Astrocyte of the spinal cord (primary cell): Measurements from ENCODE around the gene ODC1.
"Not testable (repeated sequence)": the region's sequence is repeated elsewhere in the genome, so short reads cannot be mapped to it uniquely, and the experiment has no call there.

ENCODE experiments used
- DNase-seq: peaks from one replicate; pipeline ENCODE4 v3.0.0; 2011; ENCODE audit warnings: low read depth, low spot score
- H3K4me3 ChIP-seq: 2 replicates; pipeline ENCODE4 v1.5.1; 2011; ENCODE audit warnings: low read depth, mild to moderate bottlenecking, low read length, moderate library complexity
- CTCF ChIP-seq: IDR thresholded peaks from 2 replicates; pipeline ENCODE4 v1.5.1; 2012; ENCODE audit warnings: low read depth, mild to moderate bottlenecking, low read length, inconsistent platforms
- in situ Hi-C: cut with HindIII; loops from 2 replicates; pipeline ENCODE4 v1.10.0; 2017; ENCODE audit warnings: low sequenced_read_pairs

The ODC1 gene

GRCh38 chr2:10466801-10467200, 18.7 kb upstream of the ODC1 start:
- no peak overlapping the region for H3K4me3 ChIP-seq
- TF ChIP-seq CTCF: no peak
- in situ Hi-C loops: no loop called here
- DNase-seq: no peak

DNA sequence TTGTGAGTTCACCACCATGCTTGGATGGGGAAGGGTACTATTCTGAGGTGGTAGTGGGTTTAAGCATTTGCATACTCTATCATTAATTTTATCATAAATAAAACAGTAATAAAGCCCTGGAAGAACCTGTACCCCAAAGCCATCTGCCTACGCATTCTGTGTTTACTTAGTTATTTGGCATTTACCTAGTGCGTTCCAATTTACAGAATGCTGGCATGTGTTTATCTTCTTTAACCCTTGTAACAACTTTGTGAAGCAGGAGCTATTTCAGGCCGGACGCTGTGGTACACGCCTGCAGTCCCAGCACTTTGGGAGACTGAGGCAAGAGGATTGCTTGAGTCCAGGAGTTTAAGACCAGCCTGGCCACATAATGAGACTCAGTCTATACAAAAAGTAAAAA, 17.8 kb upstream of the ODC1 start:
- no peak for TF ChIP-seq CTCF
- no peak for DNase-seq
- H3K4me3 ChIP-seq: no peak overlapping the region
- in situ Hi-C loops: no loop called here

DNA sequence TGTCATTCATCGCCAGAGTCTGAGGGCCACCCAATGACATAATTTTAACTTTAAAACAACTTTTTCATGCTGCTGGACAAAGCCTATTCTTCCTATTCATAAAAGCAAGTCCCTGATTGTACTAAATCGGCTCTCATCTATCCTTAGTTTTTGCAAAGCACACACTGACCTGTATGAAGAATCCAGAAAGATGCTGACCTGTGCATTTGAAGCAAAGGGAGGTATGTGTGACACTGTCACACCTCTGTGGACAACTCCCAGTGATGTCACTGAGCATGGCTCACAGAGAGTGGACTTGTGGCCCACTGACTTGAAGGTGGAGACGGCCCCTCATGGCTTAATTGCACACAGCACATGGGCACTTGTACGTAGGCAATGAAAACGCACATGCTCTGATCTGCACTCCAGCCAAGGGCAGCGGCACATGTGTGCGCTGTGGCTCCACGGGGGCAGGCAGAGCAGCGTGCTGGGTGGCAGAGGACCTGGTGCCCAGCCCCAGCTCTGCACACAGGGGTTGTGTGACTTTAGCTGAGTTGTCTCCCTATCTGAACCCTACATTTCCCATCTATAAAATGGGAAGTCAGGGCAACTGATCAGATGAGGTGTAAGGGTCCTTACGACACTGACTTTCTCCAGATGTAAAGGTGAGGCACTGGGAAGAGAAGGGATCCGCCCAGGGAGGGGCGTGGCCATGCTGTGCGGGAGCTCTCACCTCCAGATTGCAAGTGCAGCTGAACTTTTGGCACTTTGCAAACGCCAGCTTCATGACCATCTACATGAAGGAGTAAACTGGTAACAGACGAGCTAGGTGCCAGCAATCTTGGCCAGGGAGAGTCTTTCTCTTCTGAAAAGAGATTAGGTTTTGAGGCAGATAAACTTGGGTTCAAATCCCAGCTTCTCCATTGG, 14.3 kb upstream of the ODC1 start:
- no peak for DNase-seq
- no peak overlapping the region for H3K4me3 ChIP-seq
- in situ Hi-C loops: no loop called here
- no peak for TF ChIP-seq CTCF

DNA sequence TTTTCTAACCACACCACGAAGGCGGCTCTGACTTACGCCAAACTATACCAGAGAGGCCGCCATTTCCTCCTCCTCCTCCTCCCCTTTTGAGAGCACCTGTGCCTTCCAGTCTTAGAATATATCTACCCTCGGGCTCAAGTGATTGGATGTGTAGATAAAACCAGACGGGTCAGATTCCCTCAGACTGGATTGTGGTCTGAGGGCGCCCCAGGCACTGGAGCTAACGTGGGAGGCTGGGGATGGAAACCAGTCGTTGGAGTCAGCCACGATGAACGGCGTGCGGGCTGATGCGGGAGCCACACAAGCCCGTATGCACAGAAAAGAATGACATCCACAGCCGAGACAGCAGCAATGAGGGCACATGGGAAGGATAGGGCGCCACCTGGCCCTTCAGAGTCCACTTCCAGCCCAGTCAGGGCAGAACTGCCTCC, 12.3 kb upstream of the ODC1 start:
- in situ Hi-C loops: no loop called here
- DNase-seq: no peak
- H3K4me3 ChIP-seq: no peak overlapping the region
- no peak for TF ChIP-seq CTCF

DNA sequence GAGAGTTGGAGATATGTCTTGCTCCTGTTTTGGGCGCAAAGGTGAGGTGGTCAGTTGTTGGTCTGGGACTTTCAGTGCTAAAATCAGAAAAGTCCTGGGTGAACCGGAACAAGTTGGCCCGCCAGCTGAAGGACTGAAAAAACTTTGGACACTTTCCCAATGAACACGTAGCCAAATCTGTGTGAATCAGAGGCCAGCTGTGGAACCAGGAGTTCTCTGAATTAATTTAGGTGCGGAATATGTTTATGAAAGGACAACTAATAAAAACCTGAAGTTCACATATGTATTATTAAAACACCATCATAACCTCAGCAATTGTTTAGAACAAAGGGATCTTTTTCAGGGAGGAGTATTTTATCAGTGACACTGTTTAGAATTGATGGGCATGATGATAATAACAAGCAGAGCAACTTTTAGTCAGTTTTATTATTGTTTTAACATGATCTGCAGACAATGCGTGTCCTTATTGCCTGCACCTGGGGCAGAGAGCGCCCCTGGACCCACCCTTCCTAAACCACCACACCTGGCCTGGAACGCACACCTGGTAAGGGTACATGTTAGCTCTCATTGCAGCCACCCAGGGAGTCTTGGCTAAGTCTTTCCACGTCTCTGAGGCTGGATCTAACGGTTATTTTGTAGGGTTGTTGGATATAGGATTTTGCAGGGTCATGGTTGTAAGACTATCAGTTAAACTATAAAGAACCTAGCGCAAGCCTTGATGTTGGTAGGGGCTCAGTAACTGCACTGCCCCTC, 9.9 kb upstream of the ODC1 start:
- peak; percentile 55 for DNase-seq
- no peak for TF ChIP-seq CTCF

GRCh38 chr2:10457195-10457594, 9.1 kb upstream of the ODC1 start:
- DNase-seq, in situ Hi-C loops, H3K4me3 ChIP-seq: not testable (repeated sequence)

More for the DNA sequence above, 9.9 kb upstream of the ODC1 start:
- in situ Hi-C loops: no loop called here
- no peak overlapping the region for H3K4me3 ChIP-seq

DNA sequence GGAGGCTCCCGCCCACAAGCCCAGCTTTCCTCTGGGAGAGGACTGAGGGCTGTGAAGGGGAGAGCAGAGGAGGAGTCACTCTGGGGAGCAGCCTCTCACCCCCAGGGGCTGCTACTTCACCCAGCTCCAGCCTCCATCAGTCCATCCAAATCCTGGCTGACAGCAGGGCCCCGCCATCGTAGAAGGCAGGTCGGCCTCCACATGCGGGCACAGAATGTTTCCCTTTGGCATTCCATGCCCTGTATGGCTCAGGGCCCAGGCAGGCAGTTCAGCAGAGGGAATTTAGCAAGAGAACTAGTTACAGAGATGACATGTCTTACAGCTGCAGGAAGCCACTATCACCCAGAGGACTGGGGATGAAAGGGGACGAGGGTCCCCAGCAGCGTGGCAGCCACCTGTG, 6.4 kb upstream of the ODC1 start:
- in situ Hi-C loops: no loop called here
- no peak for DNase-seq
- TF ChIP-seq CTCF: no peak
- no peak overlapping the region for H3K4me3 ChIP-seq
